OCI-LY7 (cell line): ENCODE results near the gene FAM210B. TPM values are rescaled to one million over a fixed set of nuclear protein-coding genes. Genes with fewer than 3 reads are reported as not detected.

Experiments used
- BruUV-seq: library from RNA; stranded (reverse); fragments of 400-500 nt; replicated peaks from 2 replicates; lab custom pipeline; 2021; lab: Mats Ljungman, UMichigan
- CTCF ChIA-PET: fragments of 300-600 bp; sonication (Branson Sonifier 250); formaldehyde crosslinking; loops from one replicate; lab custom pipeline; 2022; ENCODE audit warnings: antibody characterized with exemption; ENCODE audit not compliant: unreplicated experiment; lab: Charles Lee
- POLR2A ChIA-PET: fragments of 300-600 bp; sonication (Branson Sonifier 250); formaldehyde crosslinking; loops from one replicate; lab custom pipeline; 2022; ENCODE audit warnings: antibody characterized with exemption; lab: Charles Lee
- DNase-seq: peaks from one replicate; pipeline ENCODE4 v3.0.0-alpha.2; 2015; ENCODE audit warnings: low spot score
- H2AFZ ChIP-seq: fragments of 200-600 bp; sonication (generic), shearing (Covaris generic); 2 replicates; pipeline ENCODE4 v1.6.1; 2014; ENCODE audit warnings: mild to moderate bottlenecking, antibody characterized with exemption, low read length, moderate library complexity
- H3K27ac ChIP-seq: fragments of 200-600 bp; sonication (generic); 2 replicates; pipeline ENCODE4 v1.5.1; 2014; ENCODE audit warnings: mixed run types, low read depth, mild to moderate bottlenecking, moderate library complexity, low read length, inconsistent platforms; ENCODE audit not compliant: poor library complexity, severe bottlenecking
- H3K36me3 ChIP-seq: fragments of 200-600 bp; sonication (generic); 2 replicates; pipeline ENCODE4 v1.6.1; 2014; ENCODE audit warnings: mild to moderate bottlenecking, antibody characterized with exemption, low read length, moderate library complexity, mixed read lengths; ENCODE audit not compliant: insufficient read depth
- H3K4me1 ChIP-seq: fragments of 200-600 bp; sonication (generic); 2 replicates; pipeline ENCODE4 v1.5.1; 2014; ENCODE audit warnings: mild to moderate bottlenecking, low read length; ENCODE audit not compliant: insufficient read depth, poor library complexity, severe bottlenecking
- H3K4me2 ChIP-seq: fragments of 200-600 bp; sonication (generic); 2 replicates; pipeline ENCODE4 v1.6.1; 2014; ENCODE audit warnings: mild to moderate bottlenecking, low read length
- H3K4me3 ChIP-seq: fragments of 200-600 bp; sonication (generic); 2 replicates; pipeline ENCODE4 v1.5.1; 2014; ENCODE audit warnings: mild to moderate bottlenecking, low read depth, low read length; ENCODE audit not compliant: poor library complexity, severe bottlenecking
- H3K79me2 ChIP-seq: fragments of 200-600 bp; sonication (generic); 2 replicates; pipeline ENCODE4 v1.6.1; 2016; ENCODE audit warnings: low read depth, mild to moderate bottlenecking, low read length, moderate library complexity, mixed read lengths; ENCODE audit not compliant: insufficient read depth
- H3K9me2 ChIP-seq: fragments of 200-600 bp; sonication (generic); 2 replicates; pipeline ENCODE4 v1.6.1; 2016; ENCODE audit warnings: mild to moderate bottlenecking, low read length, mixed read lengths; ENCODE audit not compliant: insufficient read depth
- H3K9me3 ChIP-seq: fragments of 200-600 bp; sonication (generic); 2 replicates; pipeline ENCODE4 v1.6.1; 2014; ENCODE audit warnings: mild to moderate bottlenecking, mixed run types, low read length, mixed read lengths
- H4K20me1 ChIP-seq: fragments of 200-600 bp; sonication (generic); 2 replicates; pipeline ENCODE4 v1.6.1; 2014; ENCODE audit warnings: mild to moderate bottlenecking, antibody characterized with exemption, low read length, moderate library complexity, mixed read lengths; ENCODE audit not compliant: insufficient read depth
- EZH2phosphoT487 ChIP-seq: fragments of 200-600 bp; sonication (generic); IDR thresholded peaks from 2 replicates; pipeline ENCODE4 v1.6.1; 2018; ENCODE audit warnings: low read depth, borderline replicate concordance, mild to moderate bottlenecking, mixed run types, antibody characterized with exemption, low read length, moderate library complexity, mixed read lengths
- intact Hi-C: fragments of 100-400 bp; cut with micrococcal nuclease; formaldehyde crosslinking; loops from one replicate; pipeline ENCODE4 v1.10.0; 2022; ENCODE audit not compliant: unreplicated experiment
- total RNA-seq, 2 experiments: library from RNA; depleted of rRNA in 1 of 2; stranded (reverse); fragments of >200 nt in 1 of 2; shearing (Covaris generic) in 1 of 2; gene quantifications; 2 replicates each; pipeline ENCODE4 v1.2.3, GENCODE V29; 2014 to 2022
- TF ChIP-seq, protein P1 (sequence below): fragments of 200-600 bp; sonication (generic); conservative IDR thresholded peaks from 2 replicates; pipeline ENCODE4 v1.5.1; 2014; ENCODE audit warnings: mild to moderate bottlenecking, antibody characterized with exemption, low read length, moderate library complexity, mixed read lengths

FAM210B gene
- total RNA-seq, 2 experiments from 2014 or later = 0.19 to 1.3 TPM

GRCh38 chr20:56362833-56363413, 4.1 kb downstream of the FAM210B start:
- intact Hi-C loops = no loop called here
- H3K4me3 ChIP-seq = no peak overlapping the region
- DNase-seq = no peak
- H3K4me1 ChIP-seq = peaks cover 3% of the 10 kb centered on the region
- no peak overlapping the region for H3K27ac ChIP-seq
- CTCF ChIA-PET = no interaction called here
- H3K9me3 ChIP-seq = no peaks in the 10 kb centered on the region
- POLR2A ChIA-PET = no interaction called here
- H2AFZ ChIP-seq = no peak overlapping the region
- no peak overlapping the region for H3K4me2 ChIP-seq
- no peaks in the 10 kb centered on the region for H3K9me2 ChIP-seq
- 0 out of 2 replicates have a peak, but pooled peaks cover 4% of the 10 kb centered on the region for H3K36me3 ChIP-seq
- no TSS peak for BruUV-seq
- no peaks in the 10 kb centered on the region for H4K20me1 ChIP-seq
- H3K79me2 ChIP-seq = no peaks in the 10 kb centered on the region
- TF ChIP-seq EZH2phosphoT487 = no peak

DNA sequence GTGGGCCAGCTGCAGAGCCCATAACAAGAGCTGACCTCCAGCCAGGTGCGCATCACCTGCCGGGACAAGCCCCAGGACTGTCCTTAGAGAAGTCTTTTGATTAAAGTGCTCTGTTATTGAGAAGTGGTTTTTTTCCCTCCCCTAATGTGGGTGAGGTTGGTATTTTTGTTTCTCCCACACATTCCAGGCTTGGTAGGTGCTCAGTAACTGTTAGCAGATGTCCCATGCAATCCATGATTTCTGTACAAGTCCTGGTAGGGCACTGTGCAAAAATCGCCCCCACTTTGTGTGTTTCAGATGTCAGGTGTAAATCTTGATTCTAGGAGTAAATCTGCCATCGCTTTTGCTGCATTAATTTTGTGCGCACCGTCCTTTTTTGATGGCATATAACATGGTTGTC, 4.7 kb downstream of the FAM210B start:
- Histone ChIP-seq H2AFZ (no peak overlapping the region), H3K9me2 (no peaks in the 10 kb centered on the region), H3K79me2 (no peaks in the 10 kb centered on the region), H3K36me3 (peaks cover 6% of the 10 kb centered on the region; the same call in 1 of the 2 replicates), H4K20me1 (no peaks in the 10 kb centered on the region), H3K9me3 (no peaks in the 10 kb centered on the region), H3K4me3 (no peak overlapping the region), H3K4me1 (peaks cover 3% of the 10 kb centered on the region), H3K4me2 (no peak overlapping the region), H3K27ac (no peak overlapping the region)
- no peak for DNase-seq
- BruUV-seq = no TSS peak
- intact Hi-C loops = no loop called here
- no peak for TF ChIP-seq EZH2phosphoT487
- TF ChIP-seq, protein P1, sequence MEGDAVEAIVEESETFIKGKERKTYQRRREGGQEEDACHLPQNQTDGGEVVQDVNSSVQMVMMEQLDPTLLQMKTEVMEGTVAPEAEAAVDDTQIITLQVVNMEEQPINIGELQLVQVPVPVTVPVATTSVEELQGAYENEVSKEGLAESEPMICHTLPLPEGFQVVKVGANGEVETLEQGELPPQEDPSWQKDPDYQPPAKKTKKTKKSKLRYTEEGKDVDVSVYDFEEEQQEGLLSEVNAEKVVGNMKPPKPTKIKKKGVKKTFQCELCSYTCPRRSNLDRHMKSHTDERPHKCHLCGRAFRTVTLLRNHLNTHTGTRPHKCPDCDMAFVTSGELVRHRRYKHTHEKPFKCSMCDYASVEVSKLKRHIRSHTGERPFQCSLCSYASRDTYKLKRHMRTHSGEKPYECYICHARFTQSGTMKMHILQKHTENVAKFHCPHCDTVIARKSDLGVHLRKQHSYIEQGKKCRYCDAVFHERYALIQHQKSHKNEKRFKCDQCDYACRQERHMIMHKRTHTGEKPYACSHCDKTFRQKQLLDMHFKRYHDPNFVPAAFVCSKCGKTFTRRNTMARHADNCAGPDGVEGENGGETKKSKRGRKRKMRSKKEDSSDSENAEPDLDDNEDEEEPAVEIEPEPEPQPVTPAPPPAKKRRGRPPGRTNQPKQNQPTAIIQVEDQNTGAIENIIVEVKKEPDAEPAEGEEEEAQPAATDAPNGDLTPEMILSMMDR = no peak
- ChIA-PET CTCF (no interaction called here), POLR2A (no interaction called here)

DNA sequence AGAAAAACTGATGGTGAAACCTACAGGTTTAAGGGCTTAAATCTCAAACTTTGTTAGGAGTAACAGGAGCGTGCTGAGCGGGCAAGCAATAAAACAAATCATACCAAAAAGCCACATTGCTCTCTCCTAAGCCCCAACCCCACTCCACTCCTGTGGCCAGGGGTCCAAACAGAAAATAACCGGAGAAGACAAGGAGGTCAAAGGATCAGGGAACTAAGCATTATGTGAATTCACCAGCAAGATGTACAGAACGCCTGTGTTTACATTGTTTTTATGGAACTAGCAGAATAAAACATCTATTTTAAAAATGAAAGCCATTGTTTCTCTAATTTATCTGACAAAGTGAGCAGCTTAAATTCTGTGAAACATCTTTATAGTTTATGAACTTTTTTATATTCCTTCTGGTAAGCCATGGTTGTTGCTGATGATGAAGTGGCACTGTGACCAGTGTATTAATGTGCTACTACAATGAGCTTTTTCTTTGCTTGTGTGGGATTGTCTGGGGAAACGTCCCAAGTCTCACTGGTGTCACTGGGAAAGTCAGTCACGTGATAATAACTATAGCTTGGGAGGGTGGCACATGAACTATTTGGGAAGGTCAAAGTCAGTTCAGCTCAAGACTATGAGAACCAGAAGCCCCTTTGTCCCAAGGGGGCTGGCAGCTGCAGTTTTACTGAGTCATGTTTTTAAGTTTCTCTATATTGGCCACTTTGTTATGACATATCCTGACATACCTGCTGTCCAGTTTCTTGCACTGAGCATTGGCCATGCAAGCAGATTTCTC, 9.8 kb downstream of the FAM210B start:
- no peak overlapping the region for H3K4me3 ChIP-seq
- ChIA-PET CTCF (no interaction called here), POLR2A (interaction anchor here (0.6 kb wide), 1 partner anchor 11 kb away, joined by 3 read pairs; no protein-coding TSS in a partner anchor)
- no peak for DNase-seq
- H3K9me3 ChIP-seq = no peaks in the 10 kb centered on the region
- no peaks in the 10 kb centered on the region for H3K9me2 ChIP-seq
- TF ChIP-seq, protein P1 = no peak
- TF ChIP-seq EZH2phosphoT487 = no peak
- H3K79me2 ChIP-seq = no peaks in the 10 kb centered on the region
- intact Hi-C loops = no loop called here
- H3K4me2 ChIP-seq = no peak overlapping the region
- peaks cover 57% of the 10 kb centered on the region for H3K36me3 ChIP-seq
- H2AFZ ChIP-seq = no peak overlapping the region
- BruUV-seq = no TSS peak
- H3K4me1 ChIP-seq = no peaks in the 10 kb centered on the region
- H4K20me1 ChIP-seq = peaks cover 5% of the 10 kb centered on the region; the same call in 1 of the 2 replicates
- no peak overlapping the region for H3K27ac ChIP-seq
